Tibial nerve (tissue), 3 donors: Measurements from ENCODE around the gene PRPF19.

Experiments
- POLR2A ChIP-seq, 2 donors: fragments of 450-650 bp; IDR thresholded peaks; one replicate each; pipeline ENCODE4 v1.6.1; 2017; ENCODE audit warnings: antibody characterized with exemption in 2 of 2, mild to moderate bottlenecking in 2 of 2, moderate library complexity in 2 of 2
- TF ChIP-seq, protein P1 (sequence below), 5 experiments: fragments of 200-600 bp in 3 of 5; fragments of 450-650 bp in 2 of 5; sonication (generic) in 3 of 5; IDR thresholded peaks; one replicate each; pipeline ENCODE4 v1.5.1; 2016 to 2019; ENCODE audit warnings: antibody characterized with exemption in 5 of 5, mild to moderate bottlenecking in 3 of 5, moderate library complexity in 2 of 5

GRCh38 chr11:60889869-60890311 lies 16.5 kb downstream of the PRPF19 start:
- TF ChIP-seq, protein P1, sequence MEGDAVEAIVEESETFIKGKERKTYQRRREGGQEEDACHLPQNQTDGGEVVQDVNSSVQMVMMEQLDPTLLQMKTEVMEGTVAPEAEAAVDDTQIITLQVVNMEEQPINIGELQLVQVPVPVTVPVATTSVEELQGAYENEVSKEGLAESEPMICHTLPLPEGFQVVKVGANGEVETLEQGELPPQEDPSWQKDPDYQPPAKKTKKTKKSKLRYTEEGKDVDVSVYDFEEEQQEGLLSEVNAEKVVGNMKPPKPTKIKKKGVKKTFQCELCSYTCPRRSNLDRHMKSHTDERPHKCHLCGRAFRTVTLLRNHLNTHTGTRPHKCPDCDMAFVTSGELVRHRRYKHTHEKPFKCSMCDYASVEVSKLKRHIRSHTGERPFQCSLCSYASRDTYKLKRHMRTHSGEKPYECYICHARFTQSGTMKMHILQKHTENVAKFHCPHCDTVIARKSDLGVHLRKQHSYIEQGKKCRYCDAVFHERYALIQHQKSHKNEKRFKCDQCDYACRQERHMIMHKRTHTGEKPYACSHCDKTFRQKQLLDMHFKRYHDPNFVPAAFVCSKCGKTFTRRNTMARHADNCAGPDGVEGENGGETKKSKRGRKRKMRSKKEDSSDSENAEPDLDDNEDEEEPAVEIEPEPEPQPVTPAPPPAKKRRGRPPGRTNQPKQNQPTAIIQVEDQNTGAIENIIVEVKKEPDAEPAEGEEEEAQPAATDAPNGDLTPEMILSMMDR (IDR thresholded peaks at IDR 0.05) = no peak
- no peak for TF ChIP-seq POLR2A (IDR thresholded peaks at IDR 0.05)
